Liver (tissue), 3 donors: ENCODE data around the gene DDX31.

ENCODE experiments used
- CTCF ChIP-seq: fragments of 150-350 bp; IDR thresholded peaks from 2 replicates; pipeline ENCODE4 v1.5.1; 2017; ENCODE audit warnings: improper control_type of control experiment, low read depth, low read length; ENCODE audit not compliant: missing input control
- RXRA ChIP-seq, 2 donors: IDR thresholded peaks; 2 replicates each; pipeline ENCODE4 v1.6.1; 2017 to 2018; ENCODE audit warnings: antibody characterized with exemption in 2 of 2, mild to moderate bottlenecking in 1 of 2
- TF ChIP-seq, protein P1 (sequence below): IDR thresholded peaks from 2 replicates; pipeline ENCODE4 v1.6.1; 2016; ENCODE audit warnings: antibody characterized with exemption
- donor health status: healthy.
- donor health status: healthy.

DNA sequence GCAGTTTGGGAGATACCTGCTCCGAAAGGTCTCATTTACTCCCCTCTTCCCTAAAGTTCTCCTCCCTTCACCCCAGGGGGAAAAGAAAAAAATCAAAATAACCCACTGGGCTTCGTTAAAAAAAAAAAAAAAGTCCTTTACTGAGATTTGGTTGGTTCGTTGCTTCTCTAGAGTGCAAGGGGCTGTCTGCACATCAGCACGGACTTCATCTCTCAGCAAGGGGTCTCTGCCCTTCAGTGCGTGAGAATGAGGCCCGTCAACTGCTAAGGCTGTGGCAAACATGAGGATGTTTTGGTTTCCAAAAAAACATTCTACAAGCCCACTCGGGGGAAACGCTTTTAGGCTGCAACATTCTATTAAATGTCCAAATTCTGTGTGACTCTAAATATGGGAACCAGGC lies 77.3 kb downstream of the DDX31 start:
- TF ChIP-seq CTCF: no peak
- TF ChIP-seq, protein P1, sequence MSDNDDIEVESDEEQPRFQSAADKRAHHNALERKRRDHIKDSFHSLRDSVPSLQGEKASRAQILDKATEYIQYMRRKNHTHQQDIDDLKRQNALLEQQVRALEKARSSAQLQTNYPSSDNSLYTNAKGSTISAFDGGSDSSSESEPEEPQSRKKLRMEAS: no peak
- TF ChIP-seq RXRA (IDR thresholded peaks at IDR 0.05): no peak
